Measurements from ENCODE around the gene PTER.

PTER gene

GRCh38 chr10:16510843-16511242, 74.0 kb downstream of the PTER start:
- no peak overlapping the region for H3K4me3 ChIP-seq (ENCODE audit: low read depth, low read length)
- no peak overlapping the region for H3K14ac ChIP-seq (ENCODE audit: low read length)
- H4K12ac ChIP-seq (ENCODE audit: low read depth, low read length): no peak overlapping the region
- H2BK120ac ChIP-seq (ENCODE audit: insufficient read depth, low read length, poor library complexity): peak overlapping the region; percentile 62
- H3K4me1 ChIP-seq (ENCODE audit: control insufficient read depth in 1 of 2, insufficient read depth in 2 of 2, low read length in 2 of 2): no peaks in the 10 kb centered on the region
- H2AFZ ChIP-seq (ENCODE audit: insufficient read depth, low read length, poor library complexity): no peak overlapping the region
- peak overlapping the region; percentile 57 for H3K27ac ChIP-seq (ENCODE audit: low read depth, low read length)
- H3K4me2 ChIP-seq (ENCODE audit: low read length): no peak overlapping the region
- no peak overlapping the region for H4K91ac ChIP-seq (ENCODE audit: low read depth, low read length)
- H3K79me2 ChIP-seq (ENCODE audit: control insufficient read depth, insufficient read depth, low read length, poor library complexity): no peaks in the 10 kb centered on the region
- H3K9ac ChIP-seq (ENCODE audit: low read length): no peak overlapping the region
- H3K4ac ChIP-seq (ENCODE audit: low read depth, low read length): no peak overlapping the region
- H3K27me3 ChIP-seq (ENCODE audit: insufficient read depth, low read length): no peaks in the 10 kb centered on the region
- no peak overlapping the region for H2BK5ac ChIP-seq (ENCODE audit: low read depth, low read length, poor library complexity)
- no peak overlapping the region for H2AK5ac ChIP-seq (ENCODE audit: low read length)
- H3K23ac ChIP-seq (ENCODE audit: low read length): no peak overlapping the region
- no peaks in the 10 kb centered on the region for H3K9me3 ChIP-seq (ENCODE audit: insufficient read depth, low read depth, low read length)
- no peak overlapping the region for H2BK12ac ChIP-seq (ENCODE audit: low read length)
- no peak overlapping the region for H4K8ac ChIP-seq (ENCODE audit: low read depth, low read length)
- no peaks in the 10 kb centered on the region for H3K79me1 ChIP-seq (ENCODE audit: low read length)
- no peak for DNase-seq
- H3K36me3 ChIP-seq (ENCODE audit: control insufficient read depth in 1 of 2, insufficient read depth in 2 of 2, low read length in 2 of 2): no peaks in the 10 kb centered on the region
- no CpG with 5 or more reads among the region's 9 CpGs for WGBS (ENCODE audit: extremely low coverage, insufficient coverage, insufficient read length)
- no peak overlapping the region for H3K18ac ChIP-seq (ENCODE audit: low read length)

GRCh38 chr10:16518822-16519221, 82.0 kb downstream of the PTER start:
- Histone ChIP-seq H2AFZ (ENCODE audit: insufficient read depth, low read length, poor library complexity) (no peak overlapping the region), H2AK5ac (ENCODE audit: low read length) (no peak overlapping the region), H3K4ac (ENCODE audit: low read depth, low read length) (no peak overlapping the region), H4K12ac (ENCODE audit: low read depth, low read length) (no peak overlapping the region), H3K27me3 (ENCODE audit: insufficient read depth, low read length) (peaks cover 35% of the 10 kb centered on the region), H3K23ac (ENCODE audit: low read length) (no peak overlapping the region), H4K91ac (ENCODE audit: low read depth, low read length) (no peak overlapping the region), H3K4me2 (ENCODE audit: low read length) (no peak overlapping the region), H3K9me3 (ENCODE audit: insufficient read depth, low read depth, low read length) (no peaks in the 10 kb centered on the region), H4K8ac (ENCODE audit: low read depth, low read length) (no peak overlapping the region), H3K18ac (ENCODE audit: low read length) (no peak overlapping the region), H3K14ac (ENCODE audit: low read length) (no peak overlapping the region), H3K27ac (ENCODE audit: low read depth, low read length) (no peak overlapping the region), H3K36me3 (ENCODE audit: control insufficient read depth in 1 of 2, insufficient read depth in 2 of 2, low read length in 2 of 2) (no peaks in the 10 kb centered on the region), H2BK12ac (ENCODE audit: low read length) (no peak overlapping the region), H3K79me1 (ENCODE audit: low read length) (no peaks in the 10 kb centered on the region), H3K4me3 (ENCODE audit: low read depth, low read length) (no peak overlapping the region), H2BK120ac (ENCODE audit: insufficient read depth, low read length, poor library complexity) (no peak overlapping the region), H3K79me2 (ENCODE audit: control insufficient read depth, insufficient read depth, low read length, poor library complexity) (peaks cover 1% of the 10 kb centered on the region), H2BK5ac (ENCODE audit: low read depth, low read length, poor library complexity) (no peak overlapping the region), H3K9ac (ENCODE audit: low read length) (no peak overlapping the region), H3K4me1 (ENCODE audit: control insufficient read depth in 1 of 2, insufficient read depth in 2 of 2, low read length in 2 of 2) (peaks cover 18% of the 10 kb centered on the region in 2 experiments)
- no peak for DNase-seq
- WGBS (ENCODE audit: extremely low coverage, insufficient coverage, insufficient read length): no CpG with 5 or more reads among the region's 4 CpGs

- WGBS (ENCODE audit: extremely low coverage, insufficient coverage, insufficient read length): no CpG with 5 or more reads among the region's 31 CpGs
- Histone ChIP-seq H2AK5ac (ENCODE audit: low read length) (no peak overlapping the region), H2BK12ac (ENCODE audit: low read length) (no peak overlapping the region), H3K4me1 (ENCODE audit: control insufficient read depth in 1 of 2, insufficient read depth in 2 of 2, low read length in 2 of 2) (peaks cover 18% of the 10 kb centered on the region in 2 experiments), H2BK5ac (ENCODE audit: low read depth, low read length, poor library complexity) (no peak overlapping the region), H3K27me3 (ENCODE audit: insufficient read depth, low read length) (peaks cover 35% of the 10 kb centered on the region), H3K23ac (ENCODE audit: low read length) (no peak overlapping the region), H2AFZ (ENCODE audit: insufficient read depth, low read length, poor library complexity) (no peak overlapping the region), H4K12ac (ENCODE audit: low read depth, low read length) (no peak overlapping the region), H3K79me2 (ENCODE audit: control insufficient read depth, insufficient read depth, low read length, poor library complexity) (peaks cover 1% of the 10 kb centered on the region), H4K91ac (ENCODE audit: low read depth, low read length) (no peak overlapping the region), H3K79me1 (ENCODE audit: low read length) (no peaks in the 10 kb centered on the region), H3K9ac (ENCODE audit: low read length) (no peak overlapping the region), H3K9me3 (ENCODE audit: insufficient read depth, low read depth, low read length) (no peaks in the 10 kb centered on the region), H3K4me2 (ENCODE audit: low read length) (peak overlapping the region; percentile 92), H3K18ac (ENCODE audit: low read length) (no peak overlapping the region), H3K14ac (ENCODE audit: low read length) (no peak overlapping the region), H3K4ac (ENCODE audit: low read depth, low read length) (no peak overlapping the region), H3K36me3 (ENCODE audit: control insufficient read depth in 1 of 2, insufficient read depth in 2 of 2, low read length in 2 of 2) (no peaks in the 10 kb centered on the region), H4K8ac (ENCODE audit: low read depth, low read length) (no peak overlapping the region), H3K4me3 (ENCODE audit: low read depth, low read length) (peak overlapping the region; percentile 51), H3K27ac (ENCODE audit: low read depth, low read length) (no peak overlapping the region), H2BK120ac (ENCODE audit: insufficient read depth, low read length, poor library complexity) (no peak overlapping the region)
- DNase-seq: no peak
These were observed 82.6 kb downstream of the PTER start for GRCh38 chr10:16519250-16519907.

- H3K79me1 ChIP-seq (ENCODE audit: low read length): no peaks in the 10 kb centered on the region
- no peak overlapping the region for H3K9ac ChIP-seq (ENCODE audit: low read length)
- peaks cover 35% of the 10 kb centered on the region for H3K27me3 ChIP-seq (ENCODE audit: insufficient read depth, low read length)
- H3K4me3 ChIP-seq (ENCODE audit: low read depth, low read length): peak overlapping the region; percentile 56
- H4K91ac ChIP-seq (ENCODE audit: low read depth, low read length): peak overlapping the region; percentile 22
- WGBS (ENCODE audit: extremely low coverage, insufficient coverage, insufficient read length): no CpG with 5 or more reads among the region's 104 CpGs
- peak overlapping the region; percentile 26 for H3K14ac ChIP-seq (ENCODE audit: low read length)
- no peak overlapping the region for H2BK12ac ChIP-seq (ENCODE audit: low read length)
- H3K18ac ChIP-seq (ENCODE audit: low read length): no peak overlapping the region
- no peak overlapping the region for H3K23ac ChIP-seq (ENCODE audit: low read length)
- no peak overlapping the region for H3K27ac ChIP-seq (ENCODE audit: low read depth, low read length)
- no peak overlapping the region for H2AK5ac ChIP-seq (ENCODE audit: low read length)
- no peak overlapping the region for H4K12ac ChIP-seq (ENCODE audit: low read depth, low read length)
- H3K79me2 ChIP-seq (ENCODE audit: control insufficient read depth, insufficient read depth, low read length, poor library complexity): peaks cover 1% of the 10 kb centered on the region
- DNase-seq: no peak
- no peaks in the 10 kb centered on the region for H3K36me3 ChIP-seq (ENCODE audit: control insufficient read depth in 1 of 2, insufficient read depth in 2 of 2, low read length in 2 of 2)
- H3K4me1 ChIP-seq (ENCODE audit: control insufficient read depth in 1 of 2, insufficient read depth in 2 of 2, low read length in 2 of 2): peaks cover 18% of the 10 kb centered on the region in 2 experiments
- peak overlapping the region; percentile 92 for H3K4me2 ChIP-seq (ENCODE audit: low read length)
- H2BK5ac ChIP-seq (ENCODE audit: low read depth, low read length, poor library complexity): no peak overlapping the region
- no peak overlapping the region for H2BK120ac ChIP-seq (ENCODE audit: insufficient read depth, low read length, poor library complexity)
- H4K8ac ChIP-seq (ENCODE audit: low read depth, low read length): peak overlapping the region; percentile 24
- H3K4ac ChIP-seq (ENCODE audit: low read depth, low read length): no peak overlapping the region
- no peaks in the 10 kb centered on the region for H3K9me3 ChIP-seq (ENCODE audit: insufficient read depth, low read depth, low read length)
- peak overlapping the region; percentile 30 for H2AFZ ChIP-seq (ENCODE audit: insufficient read depth, low read length, poor library complexity)
These were observed 83.4 kb downstream of the PTER start for GRCh38 chr10:16519908-16520861.

All from trophoblast cell (in vitro differentiated cells and primary cell).